ENCODE data around the gene CHRDL2.
"Not testable (repeated sequence)": the region's sequence is repeated elsewhere in the genome, so short reads cannot be mapped to it uniquely, and the experiment has no call there.

CHRDL2 gene

DNA sequence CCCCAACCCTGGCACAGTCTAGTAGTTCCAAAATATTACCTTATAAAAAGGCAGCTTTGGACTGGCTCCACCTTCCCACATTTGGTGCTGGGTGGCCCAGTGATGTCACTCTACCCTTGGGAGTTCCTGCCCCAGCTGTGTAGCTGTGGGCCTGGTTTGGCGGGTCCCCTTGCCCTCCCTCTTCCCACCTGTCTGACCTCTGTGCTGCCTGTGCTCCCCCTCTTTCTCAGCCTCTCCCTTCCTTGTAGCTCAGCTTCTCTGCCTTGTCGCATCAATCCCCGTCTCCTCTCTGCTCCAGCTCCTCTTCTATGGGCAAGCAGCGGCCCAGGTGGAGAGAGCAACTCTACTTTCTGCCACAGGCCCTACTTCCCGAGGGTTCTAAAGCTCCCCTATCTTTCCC lies 54.6 kb downstream of the CHRDL2 start:
- Histone ChIP-seq H3K27ac (no peak overlapping the region), H3K4me3 (no peak overlapping the region)

GRCh38 chr11:74675761-74676160 lies 55.5 kb downstream of the CHRDL2 start:
- Histone ChIP-seq H3K27ac (no peak overlapping the region), H3K4me3 (no peak overlapping the region)

DNA sequence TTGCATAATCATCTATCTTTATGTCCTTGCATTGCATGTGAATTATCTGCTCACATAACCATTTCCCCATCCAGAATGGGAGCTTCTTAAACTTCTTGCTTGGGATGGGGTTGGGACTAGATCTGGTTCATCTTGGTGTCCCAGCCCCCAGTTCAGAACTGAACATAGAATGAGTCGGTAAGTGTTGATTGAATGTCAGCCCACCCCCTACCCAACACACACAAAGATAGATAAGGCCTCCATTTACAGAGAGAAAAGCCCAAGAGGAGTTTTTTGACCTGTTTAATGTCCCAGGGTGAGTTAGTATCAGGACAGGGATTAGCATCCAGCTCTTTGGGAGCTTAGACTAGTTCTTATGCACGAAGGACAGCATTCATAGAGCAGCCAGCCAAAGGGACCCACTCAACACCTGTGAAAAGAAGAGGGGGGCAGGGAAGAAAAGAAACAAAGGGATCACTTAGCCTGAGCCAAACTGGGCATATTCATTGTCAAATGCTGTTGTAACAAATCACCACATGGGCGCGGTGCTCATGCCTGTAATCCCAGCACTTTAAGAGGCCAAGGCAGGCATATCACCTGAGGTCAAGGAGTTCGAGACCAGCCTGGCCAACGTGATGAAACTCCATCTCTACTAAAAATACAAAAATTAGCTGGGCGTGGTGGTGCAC lies 57.4 kb downstream of the CHRDL2 start:
- H3K4me3 ChIP-seq: no peak overlapping the region
- peak overlapping the region in 4 of 21 experiments; percentile 19 to 77 (median 28) for H3K27ac ChIP-seq

DNA sequence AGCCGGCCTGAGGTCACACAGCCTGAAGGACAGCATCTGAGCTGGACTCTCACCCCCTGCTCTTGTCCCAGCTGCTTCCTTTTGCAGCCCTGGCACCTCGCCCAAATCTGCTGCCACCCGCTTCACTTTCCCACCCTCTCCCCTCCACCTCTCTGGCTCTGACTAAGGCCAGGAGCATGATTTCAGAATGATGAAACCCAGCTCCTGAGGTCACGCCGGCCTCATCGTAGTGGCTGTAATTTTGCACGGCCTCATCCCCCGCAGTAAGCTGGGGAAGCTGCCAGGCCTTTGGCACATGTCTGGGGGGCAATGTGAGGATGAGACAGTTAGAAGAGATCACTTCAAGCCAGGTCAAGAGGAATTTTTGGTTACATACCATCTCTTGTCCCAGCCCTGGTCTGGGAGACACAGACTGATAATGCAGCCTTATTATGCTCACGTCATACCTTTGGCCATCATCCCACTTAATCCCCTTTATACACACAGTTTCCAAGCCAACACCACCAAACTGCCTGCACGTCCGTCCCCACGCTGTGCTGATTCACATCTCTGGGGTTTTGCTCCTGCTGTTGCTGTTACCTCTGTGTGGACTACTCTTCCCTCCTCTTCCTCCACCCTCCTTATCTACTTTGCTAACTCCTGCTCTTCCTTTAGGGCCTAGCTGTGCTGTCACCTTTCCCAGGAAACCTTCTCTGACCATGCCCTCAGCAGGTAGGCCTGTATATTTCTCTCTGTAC lies 58.1 kb downstream of the CHRDL2 start:
- Histone ChIP-seq H3K27ac (peak overlapping the region in 8 of 21 experiments; percentile 2 to 77 (median 53)), H3K4me3 (no peak overlapping the region)

DNA sequence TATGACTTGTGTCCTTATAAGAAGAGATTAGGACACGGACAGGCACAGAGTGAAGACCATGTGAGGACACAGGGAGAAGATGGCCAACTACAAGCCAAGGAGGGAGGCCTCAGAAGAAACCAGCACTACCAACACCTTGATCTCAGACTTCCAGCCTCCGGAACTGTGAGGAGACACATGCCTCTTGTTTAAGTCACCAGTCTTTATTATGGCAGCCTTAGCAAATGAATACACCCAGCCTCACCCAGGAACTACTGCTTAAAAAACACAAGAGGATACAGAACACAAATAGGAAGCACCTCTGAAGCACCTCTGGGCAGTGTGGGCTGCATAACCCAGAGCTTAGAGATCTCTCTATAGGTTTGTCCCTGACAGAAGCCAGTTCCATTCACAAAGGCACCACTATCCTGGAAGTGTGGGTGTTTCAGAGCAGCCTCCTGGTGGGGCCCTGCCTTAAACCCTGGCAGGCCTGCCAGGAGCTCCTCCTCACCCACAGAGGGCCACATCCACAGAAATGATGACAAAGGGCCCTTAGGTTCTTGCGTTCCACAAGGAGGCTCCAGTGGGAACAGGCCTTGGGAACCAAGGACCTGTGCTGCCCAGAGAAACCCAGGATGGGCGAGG lies 58.8 kb downstream of the CHRDL2 start:
- H3K27ac ChIP-seq: peak overlapping the region in 10 of 21 experiments; percentile 2 to 77 (median 50)

DNA sequence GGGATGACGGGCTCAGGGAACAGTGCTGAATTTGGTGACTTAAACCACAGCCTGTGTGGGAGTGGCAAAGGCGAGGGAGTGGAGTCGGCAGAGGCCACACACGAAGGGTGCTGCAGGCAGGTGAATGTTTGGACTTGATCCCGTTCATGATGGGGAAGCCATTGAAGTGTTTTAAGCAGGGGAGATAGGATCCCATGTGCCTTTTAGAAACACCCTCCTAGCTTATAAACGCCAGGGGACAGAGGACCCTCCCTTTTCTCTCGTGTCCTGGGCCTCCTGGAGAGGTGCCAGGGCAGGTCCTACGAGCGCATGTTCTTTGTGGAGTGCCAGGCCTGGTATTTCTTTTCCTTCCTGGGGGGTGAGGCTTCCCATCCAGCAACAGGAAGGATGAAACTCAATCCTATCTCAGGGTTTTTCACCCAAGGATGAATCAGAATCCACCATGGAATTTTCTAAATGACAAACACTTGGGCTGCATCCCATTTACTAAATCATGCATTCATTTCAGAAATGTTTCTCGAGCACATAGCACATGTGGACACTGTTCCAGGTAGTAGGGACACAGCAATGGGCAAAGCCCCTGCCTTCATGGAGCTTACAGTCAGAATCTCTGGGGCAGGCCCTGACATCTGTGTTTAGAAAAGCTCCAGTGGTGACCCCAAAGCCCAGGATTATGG lies 59.6 kb downstream of the CHRDL2 start:
- peak overlapping the region in 3 of 21 experiments; percentile 52 to 77 (median 56) for H3K27ac ChIP-seq

More for the DNA sequence above, 58.8 kb downstream of the CHRDL2 start:
- H3K4me3 ChIP-seq: no peak overlapping the region

DNA sequence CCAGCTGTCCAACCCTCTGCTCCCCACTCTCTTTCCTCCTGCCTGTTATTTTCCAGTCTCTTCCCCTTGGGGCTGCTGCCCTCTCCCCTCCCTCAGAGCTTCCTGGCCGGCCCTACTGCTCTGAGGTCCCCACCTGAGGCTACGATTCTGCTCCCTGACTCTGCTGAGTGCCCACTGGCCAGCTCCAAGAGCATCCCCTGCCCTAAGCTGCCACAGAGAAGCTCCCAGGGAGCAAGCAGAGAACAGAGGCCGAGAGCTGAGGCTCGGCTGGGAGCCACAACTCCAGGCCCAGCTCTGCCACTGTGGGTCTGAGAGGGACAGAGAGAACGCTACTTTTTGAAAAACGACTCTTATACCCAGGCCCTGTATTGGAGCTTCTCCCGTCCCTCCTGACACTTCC lies 61.1 kb downstream of the CHRDL2 start:
- Histone ChIP-seq H3K4me3 (no peak overlapping the region), H3K27ac (no peak overlapping the region)

More for the DNA sequence above, 59.6 kb downstream of the CHRDL2 start:
- H3K4me3 ChIP-seq: no peak overlapping the region

- no peak overlapping the region for H3K27ac ChIP-seq
- H3K4me3 ChIP-seq: no peak overlapping the region
Observed at GRCh38 chr11:74669211-74670160, 61.7 kb downstream of the CHRDL2 start.

DNA sequence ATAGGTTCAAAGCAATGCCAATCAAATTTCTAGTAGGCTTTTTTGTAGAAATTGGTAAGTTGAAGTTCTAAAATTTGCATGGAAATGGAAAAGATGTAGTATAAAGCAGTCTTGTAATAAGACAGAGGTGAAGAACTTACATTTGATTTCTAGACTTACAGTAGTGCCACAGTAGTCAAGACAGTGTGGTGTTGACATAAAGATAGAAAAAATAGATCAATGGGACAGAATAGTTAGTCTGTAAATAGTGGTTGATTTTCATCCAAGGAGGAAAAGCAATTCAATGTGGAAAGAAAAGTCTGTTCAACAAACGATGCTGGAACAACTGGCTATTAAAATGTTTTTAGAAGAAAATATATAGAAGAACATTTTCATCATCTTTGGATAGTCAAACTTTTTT lies 67.9 kb downstream of the CHRDL2 start:
- Histone ChIP-seq H3K27ac (no peak overlapping the region), H3K4me3 (no peak overlapping the region)

DNA sequence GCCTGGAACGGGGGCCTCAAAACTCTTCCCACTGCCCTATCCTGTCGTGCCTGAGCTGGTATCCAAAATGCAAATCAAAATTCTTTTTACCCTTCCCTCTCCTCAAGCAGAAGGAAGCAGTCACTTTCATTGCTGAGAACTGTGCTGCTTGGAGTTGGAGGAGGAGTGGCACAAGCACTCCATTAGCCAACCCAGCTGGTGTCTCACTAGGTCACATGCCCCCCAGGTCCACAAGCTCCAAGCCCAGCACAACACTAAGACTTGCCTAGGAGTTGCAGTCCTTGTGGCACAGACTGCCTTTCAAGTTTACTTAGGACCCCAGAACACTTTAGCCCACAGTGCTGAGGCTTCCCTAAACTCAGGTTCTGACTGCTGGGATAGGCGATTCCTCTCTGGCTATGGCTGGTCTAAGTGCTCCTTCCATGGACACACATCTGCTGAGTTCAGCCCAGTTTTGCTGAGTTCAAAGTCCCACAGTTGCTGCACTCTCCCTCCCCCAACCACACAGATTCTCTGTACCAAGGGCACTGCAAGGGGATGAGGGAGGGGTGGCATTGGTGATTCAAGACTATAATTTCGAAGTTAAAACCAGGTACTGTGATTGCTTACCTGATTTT lies 68.6 kb downstream of the CHRDL2 start:
- Histone ChIP-seq H3K27ac (no peak overlapping the region), H3K4me3 (no peak overlapping the region)

GRCh38 chr11:74659124-74659523 lies 72.1 kb downstream of the CHRDL2 start:
- H3K27ac ChIP-seq, H3K4me3 ChIP-seq: not testable (repeated sequence)

GRCh38 chr11:74654976-74655375 lies 76.2 kb downstream of the CHRDL2 start:
- no peak overlapping the region for H3K27ac ChIP-seq
- H3K4me3 ChIP-seq: no peak overlapping the region

- Histone ChIP-seq H3K27ac (no peak overlapping the region), H3K4me3 (no peak overlapping the region)
Observed at GRCh38 chr11:74650498-74650897, 80.7 kb downstream of the CHRDL2 start.

GRCh38 chr11:74648894-74649293 lies 82.3 kb downstream of the CHRDL2 start:
- H3K27ac ChIP-seq: no peak overlapping the region
- no peak overlapping the region for H3K4me3 ChIP-seq

GRCh38 chr11:74647831-74648230 lies 83.4 kb downstream of the CHRDL2 start:
- Histone ChIP-seq H3K4me3 (no peak overlapping the region), H3K27ac (no peak overlapping the region)

DNA sequence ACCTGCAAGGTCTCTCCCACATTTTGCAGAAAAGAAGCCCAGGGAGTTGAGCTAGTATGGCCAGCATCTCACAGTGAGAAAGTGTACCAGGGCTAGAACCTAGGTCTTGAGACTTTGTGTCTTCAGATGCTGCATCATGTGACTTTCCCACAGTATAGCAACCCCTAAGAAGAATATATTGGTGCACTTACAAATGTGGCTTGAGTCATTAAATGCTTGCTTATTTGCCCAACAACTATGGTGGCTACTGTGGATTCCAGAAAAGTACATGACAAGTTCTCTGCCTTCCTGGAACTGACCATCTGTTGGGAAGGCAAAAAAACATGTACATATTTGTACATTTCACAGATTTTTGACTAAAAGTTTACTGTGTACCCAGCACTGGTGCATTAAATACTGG lies 83.8 kb downstream of the CHRDL2 start:
- no peak overlapping the region for H3K4me3 ChIP-seq

GRCh38 chr11:74646954-74647353 lies 84.3 kb downstream of the CHRDL2 start:
- Histone ChIP-seq H3K4me3 (no peak overlapping the region), H3K27ac (no peak overlapping the region)

More for the DNA sequence above, 83.8 kb downstream of the CHRDL2 start:
- no peak overlapping the region for H3K27ac ChIP-seq
